Endothelial cell of umbilical vein (primary cell): Measurements from ENCODE around the gene ZNF616. TPM values are rescaled to one million over a fixed set of nuclear protein-coding genes. Genes with fewer than 3 reads are reported as not detected.

Experiments used
- BruUV-seq: library from RNA; stranded (reverse); fragments of 400-500 nt; replicated peaks from 2 replicates; lab custom pipeline; 2021; lab: Mats Ljungman, UMichigan
- CTCF ChIA-PET: fragments of 300-600, 350-600 bp; sonication (Branson Sonifier 250); formaldehyde crosslinking; loops from one replicate; lab custom pipeline; 2021; ENCODE audit warnings: antibody characterized with exemption, inconsistent platforms; lab: Charles Lee
- POLR2A ChIA-PET: fragments of 300-600, 350-600 bp; sonication (Branson Sonifier 250); formaldehyde crosslinking; loops from one replicate; lab custom pipeline; 2021; ENCODE audit warnings: antibody characterized with exemption, inconsistent platforms; lab: Charles Lee
- DNase-seq: peaks from one replicate; pipeline ENCODE4 v3.0.0-alpha.2; 2011; ENCODE audit warnings: low read depth, low spot score
- FAIRE-seq: peaks from 2 replicates; lab custom pipeline; 2011; peaks lifted over from hg19 to GRCh38; lab: Jason Lieb, UNC
- H2AFZ ChIP-seq: 2 replicates; pipeline ENCODE4 v1.6.0; 2012; ENCODE audit warnings: low read depth, low read length, control low read depth, inconsistent platforms
- H3K27ac ChIP-seq: 2 replicates; pipeline ENCODE4 v1.5.1; 2011; ENCODE audit warnings: low read depth, mild to moderate bottlenecking, control low read depth, low read length, moderate library complexity; ENCODE audit not compliant: insufficient read depth
- H3K27me3 ChIP-seq, 2 experiments: 2 replicates each; pipeline versions ENCODE4 v1.6.0 to v1.6.1; 2011; ENCODE audit warnings: low read length in 2 of 2, mixed read lengths in 1 of 2; ENCODE audit not compliant: control insufficient read depth in 2 of 2, insufficient read depth in 2 of 2
- H3K36me3 ChIP-seq, 2 experiments: 2 replicates in 1 of 2; 3 replicates in 1 of 2; pipeline ENCODE4 v1.5.1; 2011; ENCODE audit warnings: low read length in 2 of 2, mild to moderate bottlenecking in 1 of 2, moderate library complexity in 1 of 2; ENCODE audit not compliant: control insufficient read depth in 2 of 2, insufficient read depth in 2 of 2; ENCODE audit errors: extremely low read depth in 1 of 2
- H3K4me1 ChIP-seq: 3 replicates; pipeline ENCODE4 v1.5.1; 2011; ENCODE audit warnings: mild to moderate bottlenecking, low read length; ENCODE audit not compliant: control insufficient read depth, insufficient read depth; ENCODE audit errors: extremely low read depth
- H3K4me2 ChIP-seq: 2 replicates; pipeline ENCODE4 v1.6.1; 2011; ENCODE audit warnings: low read length, control low read depth, mixed read lengths; ENCODE audit not compliant: insufficient read depth
- H3K4me3 ChIP-seq, 3 experiments: fragments of 200-600 bp in 1 of 3; sonication (generic), shearing (Covaris generic) in 1 of 3; replicated peaks in 1 of 3; 2 replicates each; pipeline ENCODE4 v1.5.1; 2011 to 2016; ENCODE audit warnings: control low read depth in 3 of 3, low read length in 3 of 3, mild to moderate bottlenecking in 2 of 3, inconsistent platforms in 1 of 3, low read depth in 1 of 3, moderate library complexity in 1 of 3; ENCODE audit not compliant: insufficient read depth in 1 of 3
- H3K79me2 ChIP-seq: 2 replicates; pipeline ENCODE4 v1.6.0; 2012; ENCODE audit warnings: low read length, inconsistent platforms; ENCODE audit not compliant: control insufficient read depth, insufficient read depth
- H3K9ac ChIP-seq: replicated peaks from 2 replicates; pipeline ENCODE3; 2011; ENCODE audit warnings: low read length, control low read depth; ENCODE audit not compliant: insufficient read depth; ENCODE audit errors: extremely low read depth
- H3K9me1 ChIP-seq: replicated peaks from 3 replicates; pipeline ENCODE4 v1.6.0; 2011; ENCODE audit warnings: mild to moderate bottlenecking, low read length; ENCODE audit not compliant: control insufficient read depth, insufficient read depth; ENCODE audit errors: extremely low read depth
- H3K9me3 ChIP-seq: replicated peaks from 2 replicates; pipeline ENCODE4 v1.5.1; 2012; ENCODE audit warnings: low read length, inconsistent platforms; ENCODE audit not compliant: control insufficient read depth, insufficient read depth
- H4K20me1 ChIP-seq: replicated peaks from 2 replicates; pipeline ENCODE3; 2011; ENCODE audit warnings: mild to moderate bottlenecking, low read length; ENCODE audit not compliant: control insufficient read depth, insufficient read depth; ENCODE audit errors: extremely low read depth
- EZH2 ChIP-seq: IDR thresholded peaks from 2 replicates; pipeline ENCODE4 v1.6.1; 2012; ENCODE audit warnings: borderline replicate concordance, low read depth, mild to moderate bottlenecking, moderate library complexity, low read length, inconsistent platforms; ENCODE audit not compliant: severe bottlenecking
- FOS ChIP-seq: IDR thresholded peaks from 2 replicates; pipeline ENCODE4 v1.6.1; 2011; ENCODE audit warnings: mild to moderate bottlenecking, low read length, moderate library complexity, borderline replicate concordance; ENCODE audit not compliant: insufficient read depth
- GATA2 ChIP-seq: IDR thresholded peaks from 2 replicates; pipeline ENCODE4 v1.7.0; 2011; ENCODE audit warnings: low read depth, mild to moderate bottlenecking, moderate library complexity, mixed read lengths, low read length; ENCODE audit not compliant: insufficient read length, insufficient read depth
- JUN ChIP-seq: IDR thresholded peaks from 2 replicates; pipeline ENCODE4 v1.6.1; 2011; ENCODE audit warnings: borderline replicate concordance, low read depth; ENCODE audit not compliant: insufficient read length, insufficient read depth
- MYC ChIP-seq: IDR thresholded peaks from one replicate; pipeline ENCODE4 v1.6.1; 2011; ENCODE audit warnings: mild to moderate bottlenecking, low read depth, low read length
- POLR2A ChIP-seq: IDR thresholded peaks from 2 replicates; pipeline ENCODE4 v1.6.1; 2012; ENCODE audit warnings: low read depth, mild to moderate bottlenecking, control low read depth, low read length
- POLR2AphosphoS5 ChIP-seq: IDR thresholded peaks from 2 replicates; pipeline ENCODE4 v1.6.1; 2012; ENCODE audit warnings: low read depth, mild to moderate bottlenecking, control low read depth, low read length, moderate library complexity; ENCODE audit not compliant: insufficient read depth
- dilution Hi-C: fragments of 300-500 bp; cut with MboI; formaldehyde crosslinking; loops from one replicate; pipeline ENCODE4 v1.15.0; 2019; ENCODE audit warnings: low sequenced_read_pairs; ENCODE audit not compliant: extremely low pct_ligation_motif_present
- intact Hi-C: fragments of 100-400 bp; cut with micrococcal nuclease; formaldehyde crosslinking; loops from one replicate; pipeline ENCODE4 v1.10.0; 2022
- polyA plus RNA-seq, 4 experiments: library from polyadenylated mRNA; depleted of rRNA in 3 of 4; stranded (reverse) in 3 of 4; unstranded in 1 of 4; fragments of >200 nt; gene quantifications; 2 replicates each; pipeline versions ENCODE4 v1.2.1 to v1.2.3, GENCODE V29; 2011 to 2012; ENCODE audit warnings: missing spikeins in 1 of 4
- total RNA-seq: library from RNA; stranded (reverse); gene quantifications from 2 replicates; pipeline ENCODE4 v1.2.3, GENCODE V29; 2021
- TF ChIP-seq, protein P1 (sequence below), 2 donors: IDR thresholded peaks; 1 replicate in 1 of 2; 2 replicates in 1 of 2; pipeline ENCODE4 v1.5.1; 2011; ENCODE audit warnings: low read length in 2 of 2, mild to moderate bottlenecking in 2 of 2, moderate library complexity in 2 of 2, control low read depth in 1 of 2, inconsistent platforms in 1 of 2, low read depth in 1 of 2; ENCODE audit not compliant: insufficient read depth in 1 of 2; ENCODE audit errors: extremely low read depth in 1 of 2

ZNF616 gene
- total and polyA plus RNA-seq, 2 donors (not counting 3 experiments of a cell fraction or from before 2014, with no cell fraction given) = 1.7 to 9.1 TPM

DNA sequence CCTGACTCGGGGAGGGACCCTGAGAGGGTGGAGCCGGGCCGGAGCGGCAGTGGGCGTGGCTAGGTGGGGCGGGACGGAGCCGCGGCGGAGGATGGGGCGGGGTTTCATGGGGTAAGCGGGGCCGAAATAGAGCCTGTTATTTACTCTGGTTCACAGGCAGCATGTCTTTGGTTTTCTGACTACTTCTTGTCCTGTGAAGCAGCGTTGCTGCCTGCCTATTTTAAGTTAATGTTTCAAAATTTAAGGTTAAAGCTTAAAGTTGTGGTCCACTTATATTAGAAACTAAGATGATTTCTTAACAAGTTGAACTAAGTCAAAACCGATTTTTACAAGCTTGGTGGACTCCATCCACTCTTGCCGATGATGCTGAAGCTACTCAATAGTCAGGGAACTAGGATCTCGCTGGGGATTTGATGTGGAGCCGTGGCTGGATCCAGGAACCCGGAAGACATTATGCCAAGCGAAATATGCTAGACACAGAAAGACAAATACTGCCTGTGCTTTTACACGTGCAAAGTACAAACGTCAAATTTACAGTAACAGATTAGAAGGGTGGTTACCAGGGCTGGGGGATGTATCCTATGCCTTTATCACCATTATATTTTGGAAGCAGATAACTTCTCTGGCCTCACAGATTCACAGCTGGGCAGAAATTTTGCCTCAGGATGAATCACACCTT, 433 bp upstream of the ZNF616 start:
- dilution Hi-C loops = no loop called here
- H3K4me3 ChIP-seq = peak overlapping the region in 1 of 3 experiments; percentile 88
- H3K9me3 ChIP-seq = no peaks in the 10 kb centered on the region
- FAIRE-seq = no peak
- intact Hi-C loops = no loop called here
- H3K9ac ChIP-seq = no peak overlapping the region
- H3K4me1 ChIP-seq = peaks cover 6% of the 10 kb centered on the region
- TF ChIP-seq POLR2A (no peak), EZH2 (no peak), GATA2 (no peak), POLR2AphosphoS5 (no peak), FOS (no peak), JUN (no peak), MYC (no peak)
- TF ChIP-seq, protein P1, sequence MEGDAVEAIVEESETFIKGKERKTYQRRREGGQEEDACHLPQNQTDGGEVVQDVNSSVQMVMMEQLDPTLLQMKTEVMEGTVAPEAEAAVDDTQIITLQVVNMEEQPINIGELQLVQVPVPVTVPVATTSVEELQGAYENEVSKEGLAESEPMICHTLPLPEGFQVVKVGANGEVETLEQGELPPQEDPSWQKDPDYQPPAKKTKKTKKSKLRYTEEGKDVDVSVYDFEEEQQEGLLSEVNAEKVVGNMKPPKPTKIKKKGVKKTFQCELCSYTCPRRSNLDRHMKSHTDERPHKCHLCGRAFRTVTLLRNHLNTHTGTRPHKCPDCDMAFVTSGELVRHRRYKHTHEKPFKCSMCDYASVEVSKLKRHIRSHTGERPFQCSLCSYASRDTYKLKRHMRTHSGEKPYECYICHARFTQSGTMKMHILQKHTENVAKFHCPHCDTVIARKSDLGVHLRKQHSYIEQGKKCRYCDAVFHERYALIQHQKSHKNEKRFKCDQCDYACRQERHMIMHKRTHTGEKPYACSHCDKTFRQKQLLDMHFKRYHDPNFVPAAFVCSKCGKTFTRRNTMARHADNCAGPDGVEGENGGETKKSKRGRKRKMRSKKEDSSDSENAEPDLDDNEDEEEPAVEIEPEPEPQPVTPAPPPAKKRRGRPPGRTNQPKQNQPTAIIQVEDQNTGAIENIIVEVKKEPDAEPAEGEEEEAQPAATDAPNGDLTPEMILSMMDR (IDR thresholded peaks at IDR 0.05; ENCODE audit: extremely low read depth in 1 of 2, insufficient read depth in 1 of 2, low read depth in 1 of 2, low read length in 2 of 2) = no peak
- no peaks in the 10 kb centered on the region for H4K20me1 ChIP-seq
- H3K79me2 ChIP-seq = peaks cover 9% of the 10 kb centered on the region
- no peaks in the 10 kb centered on the region for H3K27me3 ChIP-seq
- POLR2A ChIA-PET = no interaction called here
- BruUV-seq = no TSS peak
- peak overlapping the region; percentile 79 for H3K4me2 ChIP-seq
- no peaks in the 10 kb centered on the region for H3K9me1 ChIP-seq
- H3K27ac ChIP-seq = no peak overlapping the region
- H3K36me3 ChIP-seq = no peaks in the 10 kb centered on the region
- CTCF ChIA-PET = interaction anchor here (1.2 to 2.7 kb wide), 4 partner anchors 22 to 1055 kb away, joined by 3 to 20 read pairs (median 8); partner anchors contain the start of gene PPP2R1A
- DNase-seq = no peak
- H2AFZ ChIP-seq = peak overlapping the region; percentile 99
